Middle frontal gyrus (tissue), 1 donor: ENCODE data around the gene FAAP100.
A peak's percentile ranks its signal among the peaks of the same experiment; 100 is the strongest.

Source experiments
- DNase-seq: peaks from one replicate; pipeline ENCODE4 v3.0.0-alpha.2; 2015; ENCODE audit warnings: low spot score; ENCODE audit errors: extremely low spot score

Gene FAAP100

DNA sequence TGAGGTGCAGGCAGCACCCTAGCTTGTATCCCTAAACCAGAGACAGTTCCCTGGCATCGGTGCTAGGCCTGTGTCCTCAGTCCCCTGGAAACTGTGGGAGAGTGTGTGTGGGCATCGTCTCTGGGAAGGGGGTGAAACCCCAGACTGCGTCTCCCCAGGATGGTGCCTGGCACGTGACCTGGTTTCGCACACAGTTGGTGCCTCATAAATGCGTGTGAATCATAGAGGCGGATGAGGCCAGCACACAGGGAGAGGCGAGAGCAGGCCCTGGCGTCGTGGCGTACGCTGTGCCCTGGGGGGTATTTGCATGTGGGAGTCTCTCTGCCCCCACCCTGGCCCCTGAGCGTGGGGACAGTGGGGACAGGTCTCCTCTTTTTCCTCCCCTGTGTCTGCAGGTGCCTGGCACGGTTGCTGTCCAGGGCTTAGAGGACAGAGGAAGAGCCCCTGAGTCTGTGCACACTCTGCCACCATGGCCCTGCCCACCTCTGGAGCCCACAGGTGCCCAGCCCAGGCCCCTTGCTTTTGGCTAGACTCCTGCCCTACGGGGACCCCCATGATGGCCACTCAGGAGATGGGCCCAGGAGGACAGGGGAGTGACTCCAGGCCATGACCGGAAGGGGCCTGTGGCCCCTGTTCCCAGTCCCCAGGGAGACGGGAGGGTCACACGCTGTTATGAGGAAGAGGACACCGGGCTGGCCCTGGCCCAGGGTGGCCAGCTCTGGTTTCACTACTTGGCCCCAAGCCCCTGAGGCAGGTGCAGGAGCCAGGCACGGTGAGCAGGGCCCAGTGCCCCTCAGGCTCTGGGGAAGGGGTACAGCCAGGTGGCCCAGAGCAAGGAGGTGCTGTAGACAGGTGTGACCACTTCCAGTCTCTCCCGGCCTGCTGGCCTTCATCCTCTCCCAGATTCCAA is 25.2 kb downstream of the FAAP100 start:
- DNase-seq, result no peak

DNA sequence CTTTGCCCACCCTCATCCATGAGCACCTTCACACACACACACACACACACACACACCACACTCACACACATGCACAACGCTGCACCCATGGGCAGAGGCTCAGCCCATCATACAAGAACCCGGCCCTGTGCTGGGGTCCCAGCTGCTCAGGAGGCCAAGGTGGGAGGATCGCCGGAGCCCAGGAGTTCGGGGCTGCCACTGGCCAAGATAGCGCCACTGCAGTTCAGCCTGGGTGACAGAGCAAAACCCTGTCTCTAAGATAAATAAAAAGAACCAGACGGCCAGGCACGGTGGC is 27.3 kb downstream of the FAAP100 start:
- no peak for DNase-seq

DNA sequence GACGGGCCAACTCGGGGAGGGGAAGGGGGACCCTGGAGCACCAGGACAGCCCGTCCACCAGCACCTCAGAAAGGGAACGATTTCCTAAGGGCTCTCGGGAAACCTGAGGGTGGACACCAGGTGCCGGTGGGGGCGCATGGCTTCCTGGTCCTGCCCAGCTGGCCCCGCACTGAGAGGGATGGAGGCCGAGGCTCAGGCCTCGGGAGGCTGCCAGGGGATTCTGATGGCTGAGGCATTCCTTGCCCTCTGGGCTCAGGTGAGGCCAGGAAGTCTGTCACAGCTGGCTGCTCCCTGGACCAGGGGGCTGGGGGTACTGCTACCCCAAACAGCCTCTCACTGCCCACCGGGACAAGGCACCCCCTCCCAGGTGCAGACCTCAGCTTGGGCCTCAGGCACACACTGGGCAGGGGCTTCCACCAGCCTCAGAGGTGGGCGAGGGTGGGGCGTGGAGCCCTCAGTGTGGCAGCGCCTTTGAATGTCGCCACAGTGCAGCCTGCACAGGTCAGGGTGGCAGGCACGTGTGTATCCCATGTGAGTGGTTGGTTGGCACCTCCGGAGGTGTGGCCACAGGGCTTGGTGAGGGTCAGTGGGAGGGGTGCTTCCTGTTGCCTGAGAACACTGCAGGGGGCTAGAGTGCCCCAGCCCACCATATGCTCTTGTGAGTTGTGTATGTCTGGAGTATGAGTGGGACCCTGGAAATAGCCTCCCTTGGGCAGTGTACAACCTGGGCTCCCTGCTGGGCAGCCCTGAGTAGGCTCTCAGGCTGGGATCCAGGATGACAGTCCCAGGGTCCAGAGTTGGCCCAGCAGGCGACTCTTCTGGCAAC is 27.9 kb downstream of the FAAP100 start:
- no peak for DNase-seq

DNA sequence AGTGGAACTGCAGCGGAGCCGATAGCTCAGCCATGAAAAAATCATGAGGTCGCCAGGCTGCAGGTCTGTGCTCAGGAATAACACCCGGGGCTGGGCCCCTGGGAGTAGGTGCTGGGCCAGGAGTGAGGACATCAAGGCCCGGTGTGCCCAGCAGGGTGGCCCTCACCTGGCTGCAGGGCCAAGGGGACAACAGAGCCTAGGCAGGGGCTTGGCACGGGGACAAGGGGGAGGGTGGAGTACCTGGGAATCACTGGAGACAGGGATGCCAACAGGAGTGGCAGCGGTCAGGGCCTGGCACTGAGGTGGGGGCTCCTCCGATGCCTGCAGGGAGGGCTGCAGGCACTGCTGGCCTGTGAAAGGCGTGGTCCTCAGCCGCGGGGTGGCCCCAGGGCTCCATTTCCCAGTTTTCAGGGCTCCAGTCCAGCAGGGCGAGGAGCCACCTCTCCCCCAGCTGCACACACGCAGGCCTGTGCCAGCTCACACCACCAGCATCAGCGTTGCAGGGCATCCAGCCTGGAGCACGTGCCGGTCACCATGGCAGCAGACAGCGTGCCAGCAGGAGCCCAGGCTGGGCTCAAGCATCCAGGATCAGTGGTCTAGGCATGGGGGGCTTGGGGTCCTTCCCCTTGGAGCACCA is 28.6 kb downstream of the FAAP100 start:
- no peak for DNase-seq

DNA sequence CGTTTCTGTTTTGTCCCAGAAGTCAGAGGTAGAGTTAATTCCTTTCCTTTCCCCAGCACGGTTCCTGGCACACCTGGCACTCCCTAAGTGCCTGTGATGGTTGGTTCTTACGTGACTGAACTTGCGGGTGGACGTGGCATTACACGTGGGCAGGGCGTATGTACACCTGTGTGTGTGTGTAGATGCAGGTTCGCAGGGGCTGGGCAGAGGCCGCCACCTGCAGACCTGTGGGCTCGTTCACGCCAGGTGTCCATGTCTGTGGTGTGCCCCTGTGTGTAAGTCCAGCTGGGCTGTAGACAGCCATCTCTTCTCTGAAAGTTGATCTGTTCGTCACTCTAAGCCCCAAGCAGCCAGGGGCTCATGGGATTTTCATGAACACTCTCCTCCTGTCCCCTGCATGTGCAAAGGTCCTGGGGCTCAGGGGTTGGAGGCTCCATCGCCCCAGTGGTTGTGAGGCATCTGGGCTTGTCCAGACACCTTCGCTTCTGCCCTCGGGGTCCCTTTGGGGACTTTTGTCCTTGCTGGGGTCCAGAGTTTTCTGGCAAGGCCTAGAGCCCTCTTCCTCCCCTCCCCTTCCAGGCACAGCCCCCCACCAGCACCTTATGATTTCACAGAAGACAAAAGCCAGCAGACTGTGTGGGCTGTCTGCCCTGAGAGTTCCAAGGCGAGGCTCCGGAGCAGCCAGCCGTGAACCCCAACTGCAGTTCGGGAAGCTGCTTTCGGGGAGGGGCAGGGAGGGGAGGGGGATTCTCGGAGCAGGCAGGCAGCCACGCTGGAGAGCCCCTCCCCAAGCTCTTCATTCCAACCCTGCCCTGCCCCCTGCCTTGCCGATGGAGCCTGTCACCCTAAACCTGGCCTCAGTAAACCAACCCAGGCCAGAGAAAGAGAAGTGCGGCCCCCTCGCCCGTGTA is 29.4 kb downstream of the FAAP100 start:
- no peak for DNase-seq

DNA sequence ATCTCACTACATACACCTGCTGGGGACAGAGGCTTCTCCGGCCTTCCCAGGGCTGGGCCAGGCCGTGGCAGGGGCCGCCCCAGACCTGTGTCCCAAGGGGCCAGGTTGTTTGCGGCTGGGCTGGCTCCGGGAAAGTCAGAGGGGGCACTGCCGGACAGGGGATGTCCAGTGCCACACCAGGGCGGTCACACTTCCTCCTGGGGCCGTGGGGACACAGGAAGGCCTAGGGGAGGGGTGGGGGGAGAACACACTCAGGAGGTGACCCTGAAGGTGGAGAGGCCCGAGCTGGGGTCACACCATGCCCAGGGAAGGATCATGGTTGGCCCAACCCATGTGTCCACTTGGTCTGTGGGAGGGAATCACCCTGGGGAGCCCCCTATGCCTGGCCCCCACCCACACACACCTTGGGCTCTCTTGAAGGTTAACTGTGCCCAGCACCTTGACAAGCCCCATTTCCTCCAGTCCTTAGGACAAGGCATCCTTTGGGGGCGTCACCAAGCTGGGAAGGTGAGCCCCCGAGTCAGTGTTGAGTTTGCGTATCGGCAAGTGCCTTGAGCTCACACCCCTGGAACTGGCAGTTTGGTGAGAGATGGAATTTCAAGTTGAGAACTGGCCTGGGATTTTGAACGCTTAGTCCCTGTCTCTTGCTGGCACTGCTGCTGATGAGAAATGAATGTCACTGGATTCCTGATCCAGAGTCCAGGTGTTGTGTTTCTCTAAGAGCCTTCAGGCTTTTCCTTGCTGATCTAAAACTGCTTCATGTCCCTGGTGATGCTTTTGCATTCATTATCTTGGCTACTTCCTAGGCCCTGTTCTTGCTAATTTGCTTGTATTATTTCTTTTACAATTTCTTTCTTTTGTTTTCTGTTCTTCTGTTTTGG is 31.9 kb downstream of the FAAP100 start:
- DNase-seq, result no peak

DNA sequence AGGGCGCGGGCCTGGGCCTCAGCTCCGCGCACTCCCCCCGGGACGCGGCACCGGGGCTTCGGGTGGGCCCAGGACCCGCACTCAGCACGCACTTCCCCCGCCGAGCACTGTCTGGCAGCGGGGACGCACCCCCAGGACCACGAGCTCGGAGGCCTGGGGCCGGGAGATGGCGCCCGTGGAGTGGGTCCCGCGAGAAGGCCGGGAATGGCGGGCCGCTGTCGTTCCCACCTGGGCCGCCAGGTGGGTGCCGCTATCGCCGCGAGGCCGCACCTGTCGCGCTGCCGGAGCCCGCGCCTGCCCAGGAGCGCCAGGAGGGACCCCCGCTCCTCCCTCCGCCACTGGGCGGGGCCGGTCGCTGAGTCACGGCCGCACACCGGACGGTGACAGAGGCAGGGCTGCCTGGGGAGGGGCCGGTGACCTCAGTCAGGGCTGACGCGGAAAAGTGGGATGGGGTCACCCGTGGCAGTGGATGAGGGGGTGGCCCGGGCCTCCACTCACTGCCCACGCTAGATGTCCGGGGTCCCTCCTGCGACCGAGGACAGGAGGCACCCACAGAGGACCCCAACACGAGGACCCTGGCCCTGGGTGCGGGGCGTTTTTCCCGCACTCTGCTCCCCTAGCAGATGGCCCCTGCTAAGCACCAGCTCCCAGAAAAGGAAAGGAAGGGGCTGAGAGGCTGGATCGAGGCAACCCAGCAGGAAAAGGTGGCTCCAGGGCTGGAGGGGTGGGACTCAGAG is 32.7 kb downstream of the FAAP100 start:
- DNase-seq, result no peak

DNA sequence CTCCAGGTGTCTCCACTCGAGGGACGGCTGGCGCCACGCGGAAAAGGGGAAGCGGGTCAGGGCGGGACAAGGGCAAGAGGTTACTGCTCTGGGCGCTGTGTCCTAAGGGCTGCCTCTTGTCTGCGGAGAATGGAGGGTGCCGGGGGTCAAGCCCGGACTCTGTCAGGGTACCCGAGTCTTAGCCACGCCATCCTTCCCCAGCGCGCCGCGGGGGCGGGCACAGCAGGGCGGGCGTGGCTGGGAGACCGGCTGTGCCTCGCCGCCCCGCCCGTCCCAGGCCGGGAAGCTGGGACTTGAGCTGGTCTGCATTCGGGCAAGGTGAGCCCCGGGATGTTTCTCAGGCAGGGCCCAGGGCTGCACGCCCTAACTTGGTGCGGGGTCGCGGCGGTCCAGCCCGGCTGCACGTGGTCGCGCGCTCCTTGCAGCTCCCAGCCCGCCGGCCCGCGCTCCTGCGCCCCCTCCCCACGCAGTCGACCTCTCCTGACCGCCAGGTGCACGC is 33.3 kb downstream of the FAAP100 start:
- DNase-seq, result no peak

DNA sequence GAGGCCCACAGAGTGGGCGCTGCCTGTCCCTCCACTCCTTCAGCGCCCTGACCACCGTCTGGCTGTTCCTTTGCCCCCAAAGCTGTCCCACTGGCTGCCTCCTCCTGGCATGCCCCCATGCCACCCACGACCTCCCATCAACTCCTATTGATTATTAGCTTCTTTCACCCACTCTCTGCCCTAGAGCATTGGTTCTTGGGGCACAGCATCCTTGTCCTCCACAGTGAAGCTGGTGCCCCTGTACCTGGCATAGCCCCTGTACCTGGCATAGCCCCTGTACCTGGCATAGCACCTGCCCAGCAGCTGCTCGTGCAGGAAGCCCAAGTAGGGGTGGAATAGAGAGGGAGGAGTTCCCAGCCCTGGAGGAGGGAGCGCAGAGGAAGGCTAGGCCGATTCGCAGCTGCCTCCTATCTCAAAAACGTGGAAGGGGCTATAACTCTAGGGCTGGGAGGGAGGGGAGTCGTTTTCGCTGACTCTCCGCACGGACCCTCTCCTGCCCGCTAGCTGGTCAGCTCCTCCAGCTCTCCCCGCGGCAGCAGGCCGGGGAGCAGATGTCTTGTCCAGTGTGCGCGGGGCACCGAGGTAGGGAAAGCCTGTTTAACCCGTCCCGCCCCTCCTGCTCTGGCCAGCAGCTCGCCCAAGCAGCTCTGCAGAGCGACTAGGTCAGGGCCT is 33.9 kb downstream of the FAAP100 start:
- no peak for DNase-seq

DNA sequence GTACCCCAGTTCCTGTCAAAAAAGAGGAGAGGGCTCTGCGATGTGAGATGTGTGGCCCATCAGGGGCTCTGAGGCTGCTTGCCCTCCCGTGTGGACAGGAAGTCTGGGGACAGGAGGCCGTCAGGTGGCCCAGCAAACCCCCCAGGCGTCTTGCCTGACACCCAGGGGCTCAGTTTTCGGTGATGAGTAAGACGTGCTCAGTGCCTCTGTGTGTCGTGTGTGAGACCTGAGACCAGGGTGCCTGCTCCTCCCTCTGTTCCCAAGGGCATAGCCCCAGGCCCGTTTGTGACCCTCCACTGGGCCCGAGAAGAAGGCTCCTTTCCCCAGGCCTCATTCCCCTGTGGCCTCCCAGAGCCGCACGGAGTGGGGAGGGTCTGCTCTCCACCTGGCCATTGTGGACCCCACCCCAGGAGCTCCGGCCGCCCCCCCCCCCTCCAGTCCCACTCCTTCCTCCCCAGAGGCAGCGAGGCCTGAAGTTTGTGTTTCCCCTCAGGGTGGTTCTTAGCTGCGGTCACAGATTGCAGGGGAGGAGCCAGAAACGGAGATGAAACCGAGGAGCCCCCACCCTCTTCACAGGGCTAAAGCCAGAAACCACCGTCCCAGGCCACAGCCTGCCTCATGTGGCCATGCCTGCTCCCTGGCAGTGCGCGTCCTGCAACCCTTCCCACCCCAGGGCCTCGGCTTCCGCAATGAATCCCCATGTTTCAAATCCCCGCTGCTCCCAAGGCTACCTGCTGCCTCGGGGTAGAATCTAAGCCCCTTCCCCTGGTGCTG is 34.6 kb downstream of the FAAP100 start:
- DNase-seq, result no peak

DNA sequence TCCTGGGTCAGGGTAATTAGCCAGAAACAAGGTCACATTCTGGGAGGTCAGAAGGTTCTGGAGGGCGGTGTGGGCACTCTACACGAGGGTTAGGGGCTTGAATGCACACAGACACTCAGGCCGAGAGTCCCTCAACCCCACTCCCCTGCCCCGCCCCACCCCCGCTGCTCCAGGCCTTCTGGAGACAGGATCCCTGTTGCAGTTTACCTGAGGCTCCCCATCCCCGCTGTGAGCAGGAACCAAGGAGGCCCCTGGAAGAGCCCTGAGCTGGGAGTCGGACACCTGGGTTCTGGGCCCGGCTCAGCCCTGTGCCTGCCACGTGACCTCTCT is 35.2 kb downstream of the FAAP100 start:
- no peak for DNase-seq

DNA sequence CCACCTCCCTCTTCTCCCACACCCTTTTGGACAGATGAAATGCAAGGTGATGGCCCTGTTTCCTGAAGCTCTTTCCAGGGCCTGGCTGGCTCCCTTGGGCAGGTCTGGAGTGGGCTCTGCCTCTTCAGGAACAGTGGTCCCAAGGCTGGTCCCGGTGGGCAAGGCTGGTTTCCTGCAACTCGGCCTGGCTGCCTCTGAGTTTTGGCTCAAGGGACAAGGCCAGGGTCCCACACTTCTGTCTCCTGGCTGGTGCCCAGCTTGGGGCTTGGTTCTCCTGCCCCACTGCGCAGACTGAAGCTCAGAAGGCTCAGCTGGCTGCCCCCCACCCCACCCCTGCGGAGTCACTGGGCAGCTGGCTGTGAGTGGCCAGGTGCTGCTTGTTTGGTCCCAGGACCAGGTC is 35.7 kb downstream of the FAAP100 start:
- DNase-seq, result no peak

DNA sequence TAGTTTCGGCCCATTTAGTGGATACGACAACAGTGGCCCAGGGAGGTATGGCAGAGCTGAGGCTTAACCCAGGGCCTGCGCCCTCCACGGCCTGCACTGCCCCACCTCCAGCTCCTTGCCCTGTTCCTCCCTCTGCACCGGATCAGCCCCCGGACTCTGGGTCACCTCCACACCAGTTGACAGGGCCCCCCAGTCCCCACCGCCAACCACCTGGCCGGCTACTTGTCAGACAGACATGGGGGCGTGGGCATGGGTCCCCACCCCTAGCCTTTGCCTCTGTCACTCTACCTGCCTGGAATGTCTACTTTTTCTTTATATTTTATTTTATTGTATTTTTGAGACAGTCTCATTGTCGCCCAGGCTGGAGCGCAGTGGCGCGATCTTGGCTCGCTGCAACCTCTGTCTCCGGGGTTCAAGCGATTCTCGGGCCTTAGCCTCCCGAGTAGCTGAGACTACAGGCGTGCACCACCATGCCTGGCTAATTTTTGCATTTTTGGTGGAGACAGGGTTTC is 36.6 kb downstream of the FAAP100 start:
- DNase-seq, result no peak

DNA sequence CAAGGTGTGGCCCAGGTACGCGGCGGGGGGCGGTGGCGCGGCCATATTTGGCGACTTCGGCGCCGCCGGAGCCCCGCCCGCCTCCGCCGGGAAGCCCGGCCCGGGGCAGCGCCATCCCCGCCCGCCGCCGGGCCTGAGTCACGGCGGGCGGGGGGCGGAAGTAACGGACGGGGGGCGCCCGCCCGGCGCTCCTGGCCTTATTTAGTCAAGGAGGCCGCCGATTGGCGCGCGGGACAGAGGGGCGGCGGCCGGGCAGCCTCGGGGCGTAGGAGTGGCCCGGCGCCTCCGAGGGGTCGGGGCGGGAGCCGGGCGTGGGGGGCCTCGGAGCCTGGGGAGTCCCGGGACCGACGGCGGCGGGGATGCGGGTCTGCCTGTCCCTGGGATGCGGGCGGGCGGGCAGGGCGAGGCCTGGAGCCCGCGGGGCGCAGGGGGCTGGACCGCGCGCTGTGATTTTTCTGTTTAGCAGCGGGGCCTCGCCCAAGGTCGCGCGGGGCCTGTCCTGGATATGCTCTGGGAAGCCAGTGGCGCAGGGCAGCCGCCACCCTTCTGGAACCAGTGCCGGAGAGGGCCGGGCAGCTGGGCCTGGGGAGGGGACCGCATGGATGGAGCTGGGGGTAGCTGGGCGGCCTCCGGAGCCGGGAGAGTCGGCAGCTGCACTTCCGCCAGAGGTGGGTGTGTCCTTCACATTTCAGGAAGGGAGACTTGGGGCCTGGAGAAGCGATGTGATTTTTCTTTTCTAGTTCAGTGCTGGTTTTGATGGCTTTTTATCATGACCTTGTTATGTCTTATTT is 37.2 kb downstream of the FAAP100 start:
- DNase-seq, result no peak

DNA sequence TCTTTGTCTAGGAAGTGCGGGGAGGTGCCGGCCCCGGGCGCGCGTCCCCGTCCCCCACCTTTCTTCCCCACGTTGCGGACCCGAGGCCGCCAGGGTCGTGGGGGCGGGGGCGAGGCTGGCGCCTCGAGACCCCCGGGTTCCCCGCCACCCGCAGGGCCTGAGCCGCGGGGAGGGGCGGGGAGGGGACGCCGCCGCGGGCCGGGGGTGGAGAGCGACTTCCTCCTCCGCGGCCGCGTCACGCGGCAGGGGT is 37.7 kb downstream of the FAAP100 start:
- DNase-seq, result no peak

DNA sequence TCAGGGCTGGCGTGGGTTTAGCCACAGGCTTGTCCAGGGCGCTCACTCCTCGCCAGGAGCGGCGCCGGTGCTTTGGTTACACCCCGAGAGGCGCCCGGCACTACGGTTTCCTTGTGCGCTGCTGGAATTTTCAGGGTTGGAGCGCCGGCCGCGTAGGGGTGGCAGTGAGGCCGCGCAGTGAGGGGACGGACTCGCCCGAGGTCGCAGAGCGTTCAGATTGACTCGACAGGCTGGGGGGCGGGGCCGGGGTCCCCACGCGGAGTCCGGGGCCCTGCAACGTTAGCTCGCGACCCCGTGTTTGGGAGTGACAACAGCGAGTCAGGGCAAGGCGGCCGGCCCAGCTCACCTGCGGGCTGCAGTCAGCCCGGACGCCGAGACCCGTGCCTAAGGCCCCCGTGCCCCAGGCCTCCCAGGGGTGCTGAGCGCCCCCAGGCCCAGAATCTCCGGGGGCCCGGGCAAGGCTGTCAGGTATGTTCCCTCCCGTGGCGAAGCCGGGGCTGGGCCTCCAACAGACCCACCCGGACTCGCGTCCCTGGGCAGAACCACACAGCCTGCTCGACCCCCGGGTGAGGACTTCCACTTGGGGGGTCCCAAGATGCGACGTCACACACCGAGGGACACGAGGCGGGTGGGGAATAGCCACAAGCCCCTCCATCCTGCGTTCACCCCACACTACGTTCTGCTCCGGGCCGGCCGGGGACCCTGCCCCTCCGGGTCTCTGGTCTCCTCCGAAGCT is 38.2 kb downstream of the FAAP100 start:
- no peak for DNase-seq

DNA sequence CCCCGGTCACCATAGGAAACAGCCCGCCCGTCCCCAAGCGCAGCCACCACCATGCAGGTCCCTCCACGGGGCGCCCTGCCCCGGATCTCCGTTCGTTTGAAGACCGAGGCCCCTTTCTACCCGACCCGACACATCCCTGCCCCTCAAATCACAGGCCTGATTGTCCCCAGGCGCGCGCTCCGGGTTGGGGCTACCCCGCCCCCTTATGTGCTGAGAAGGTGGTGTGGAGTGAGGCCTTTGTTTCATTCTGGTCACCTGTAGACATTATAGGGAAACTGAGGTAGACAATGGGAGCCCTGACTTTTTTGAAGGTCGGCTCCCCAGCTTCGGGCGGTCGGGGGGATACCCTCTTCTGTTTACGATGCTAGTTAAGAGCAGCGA is 38.8 kb downstream of the FAAP100 start:
- peak; percentile 23 for DNase-seq
